Hepatic stellate cell (primary cell): Measurements from ENCODE around the gene VSIG4.
"Not testable (repeated sequence)": the region's sequence is repeated elsewhere in the genome, so short reads cannot be mapped to it uniquely, and the experiment has no call there.

Experiments used
- DNase-seq: peaks from one replicate; pipeline ENCODE4 v3.0.0; 2011; ENCODE audit warnings: low spot score

The VSIG4 gene

GRCh38 chrX:66007851-66008250 lies 32.0 kb downstream of the VSIG4 start:
- no peak for DNase-seq

GRCh38 chrX:66005830-66006449 lies 33.9 kb downstream of the VSIG4 start:
- no peak for DNase-seq

GRCh38 chrX:66004928-66005829 lies 34.7 kb downstream of the VSIG4 start:
- no peak for DNase-seq

GRCh38 chrX:66002824-66003680 lies 36.8 kb downstream of the VSIG4 start:
- DNase-seq: no peak

- DNase-seq: no peak
Observed at GRCh38 chrX:66001596-66001995, 38.3 kb downstream of the VSIG4 start.

- no peak for DNase-seq
Observed at GRCh38 chrX:66000628-66001272, 39.1 kb downstream of the VSIG4 start.

GRCh38 chrX:66000178-66000577 lies 39.7 kb downstream of the VSIG4 start:
- no peak for DNase-seq

- DNase-seq: no peak
Observed at GRCh38 chrX:65999563-66000148, 40.2 kb downstream of the VSIG4 start.

- DNase-seq: no peak
Observed at GRCh38 chrX:65999029-65999562, 40.8 kb downstream of the VSIG4 start.

GRCh38 chrX:65997978-65998717 lies 41.7 kb downstream of the VSIG4 start:
- DNase-seq: no peak

GRCh38 chrX:65994519-65995506 lies 45.1 kb downstream of the VSIG4 start:
- no peak for DNase-seq

- no peak for DNase-seq
Observed at GRCh38 chrX:65993915-65994460, 45.9 kb downstream of the VSIG4 start.

- DNase-seq: no peak
Observed at GRCh38 chrX:65993332-65993731, 46.5 kb downstream of the VSIG4 start.

- no peak for DNase-seq
Observed at GRCh38 chrX:65990702-65991101, 49.2 kb downstream of the VSIG4 start.

GRCh38 chrX:65987811-65988210 lies 52.1 kb downstream of the VSIG4 start:
- no peak for DNase-seq

- peak; percentile 21 for DNase-seq
Observed at GRCh38 chrX:65985922-65986588, 53.8 kb downstream of the VSIG4 start.

GRCh38 chrX:65985211-65985610 lies 54.7 kb downstream of the VSIG4 start:
- no peak for DNase-seq

- DNase-seq: not testable (repeated sequence)
Observed at GRCh38 chrX:65977161-65977560, 62.7 kb downstream of the VSIG4 start.

GRCh38 chrX:65976161-65976560 lies 63.7 kb downstream of the VSIG4 start:
- no peak for DNase-seq
